Measurements from ENCODE around the gene HLA-DQB1.

HLA-DQB1 gene

DNA sequence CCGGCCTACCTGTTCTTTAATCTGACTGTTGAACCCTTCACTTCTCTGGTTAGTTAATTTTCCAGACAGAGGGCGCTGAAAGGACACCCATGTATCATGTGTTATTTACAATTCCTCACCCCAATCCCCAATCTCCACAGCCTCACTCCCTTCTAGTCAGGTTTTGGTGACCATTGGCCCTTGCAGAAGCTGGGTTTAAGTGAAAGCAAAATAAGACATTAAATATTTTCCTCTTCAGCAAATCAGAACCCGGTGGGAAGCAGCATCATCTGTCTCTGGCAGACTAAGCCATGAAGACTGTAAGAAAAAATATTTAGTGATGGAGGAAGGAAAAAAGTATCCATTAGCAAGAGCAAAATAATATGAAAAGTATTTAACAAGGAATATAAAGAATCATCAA lies 38.6 kb downstream of the HLA-DQB1 start:
- H3K36me3 ChIP-seq (ENCODE audit: control insufficient read depth, insufficient read depth, low read length) = no peaks in the 10 kb centered on the region
- no peaks in the 10 kb centered on the region for H3K4me1 ChIP-seq (ENCODE audit: control insufficient read depth, insufficient read depth, low read length)
- WGBS, 2 experiments = 61 to 76% methylated on average over 2 to 3 of the region's 3 CpGs
- H3K9me3 ChIP-seq (ENCODE audit: control insufficient read depth, low read length) = no peaks in the 10 kb centered on the region
- no peak overlapping the region for H3K4me3 ChIP-seq (ENCODE audit: insufficient read depth, low read depth, low read length)
- no peak overlapping the region for H3K27ac ChIP-seq (ENCODE audit: insufficient read depth, low read depth, low read length, poor library complexity, severe bottlenecking)
- H3K27me3 ChIP-seq (ENCODE audit: control insufficient read depth, insufficient read depth, low read length, poor library complexity, severe bottlenecking) = no peaks in the 10 kb centered on the region

- Histone ChIP-seq H3K27me3 (ENCODE audit: control insufficient read depth, insufficient read depth, low read length, poor library complexity, severe bottlenecking) (no peaks in the 10 kb centered on the region), H3K36me3 (ENCODE audit: control insufficient read depth, insufficient read depth, low read length) (no peaks in the 10 kb centered on the region)
- WGBS, 2 experiments = 70 to 75% methylated on average over 3 of the region's 3 CpGs
These were observed 39.2 kb downstream of the HLA-DQB1 start for GRCh38 chr6:32627249-32627648.

DNA sequence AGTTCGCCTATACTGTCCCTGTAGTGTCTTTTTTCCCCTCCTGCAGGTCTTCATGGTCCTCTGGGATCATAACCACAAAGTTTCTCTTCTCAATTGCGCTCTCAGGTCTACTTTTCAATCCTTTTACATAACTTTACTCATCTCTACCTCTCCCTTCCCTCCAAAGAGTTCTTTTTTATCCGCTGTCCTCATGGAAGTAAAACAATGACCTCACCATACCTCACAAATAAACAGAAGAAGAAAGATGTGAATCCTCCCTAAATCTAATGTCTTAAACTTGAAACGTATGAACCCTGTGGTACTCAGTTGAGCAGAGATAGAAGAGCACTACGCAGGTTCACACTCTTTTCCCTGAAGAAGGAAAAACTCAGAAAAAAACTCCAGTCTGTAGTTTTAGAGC lies 41.3 kb downstream of the HLA-DQB1 start:
- Histone ChIP-seq H3K4me3 (ENCODE audit: insufficient read depth, low read depth, low read length) (no peak overlapping the region), H3K36me3 (ENCODE audit: control insufficient read depth, insufficient read depth, low read length) (no peaks in the 10 kb centered on the region), H3K27me3 (ENCODE audit: control insufficient read depth, insufficient read depth, low read length, poor library complexity, severe bottlenecking) (no peaks in the 10 kb centered on the region), H3K27ac (ENCODE audit: insufficient read depth, low read depth, low read length, poor library complexity, severe bottlenecking) (no peak overlapping the region), H3K4me1 (ENCODE audit: control insufficient read depth, insufficient read depth, low read length) (no peaks in the 10 kb centered on the region), H3K9me3 (ENCODE audit: control insufficient read depth, low read length) (no peaks in the 10 kb centered on the region)
- WGBS, 2 experiments = 60 to 67% methylated on average over 5 of the region's 5 CpGs

More at GRCh38 chr6:32627249-32627648, 39.2 kb downstream of the HLA-DQB1 start:
- Histone ChIP-seq H3K27ac (ENCODE audit: insufficient read depth, low read depth, low read length, poor library complexity, severe bottlenecking) (no peak overlapping the region), H3K9me3 (ENCODE audit: control insufficient read depth, low read length) (no peaks in the 10 kb centered on the region), H3K4me3 (ENCODE audit: insufficient read depth, low read depth, low read length) (no peak overlapping the region), H3K4me1 (ENCODE audit: control insufficient read depth, insufficient read depth, low read length) (no peaks in the 10 kb centered on the region)

- no peak overlapping the region for H3K4me3 ChIP-seq (ENCODE audit: insufficient read depth, low read depth, low read length)
- no peaks in the 10 kb centered on the region for H3K27me3 ChIP-seq (ENCODE audit: control insufficient read depth, insufficient read depth, low read length, poor library complexity, severe bottlenecking)
- no peak overlapping the region for H3K27ac ChIP-seq (ENCODE audit: insufficient read depth, low read depth, low read length, poor library complexity, severe bottlenecking)
- no CpG with 5 or more reads among the region's 3 CpGs for WGBS, 2 experiments
- no peaks in the 10 kb centered on the region for H3K9me3 ChIP-seq (ENCODE audit: control insufficient read depth, low read length)
- no peaks in the 10 kb centered on the region for H3K36me3 ChIP-seq (ENCODE audit: control insufficient read depth, insufficient read depth, low read length)
- H3K4me1 ChIP-seq (ENCODE audit: control insufficient read depth, insufficient read depth, low read length) = no peaks in the 10 kb centered on the region
These were observed 41.9 kb downstream of the HLA-DQB1 start for GRCh38 chr6:32624565-32624964.

DNA sequence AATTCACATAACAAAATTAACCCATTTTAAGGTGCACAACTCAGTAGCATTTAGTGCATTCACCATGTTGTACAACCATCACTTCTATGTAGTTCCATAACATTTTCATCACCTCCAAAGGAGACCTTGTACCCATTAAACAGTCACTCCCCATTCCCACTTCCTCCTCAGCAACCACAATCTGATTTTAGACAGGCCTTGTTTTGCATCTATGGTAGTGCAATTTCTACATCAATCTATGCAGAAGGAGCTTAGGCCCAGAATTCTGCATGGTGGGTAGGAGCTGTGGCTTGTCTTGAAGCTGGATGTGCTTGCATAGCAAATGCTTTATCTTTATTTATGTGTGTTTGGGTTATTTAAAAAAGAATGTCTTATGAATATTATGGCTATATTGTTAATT lies 42.8 kb downstream of the HLA-DQB1 start:
- no peak overlapping the region for H3K27ac ChIP-seq (ENCODE audit: insufficient read depth, low read depth, low read length, poor library complexity, severe bottlenecking)
- no peak overlapping the region for H3K4me3 ChIP-seq (ENCODE audit: insufficient read depth, low read depth, low read length)
- no peaks in the 10 kb centered on the region for H3K9me3 ChIP-seq (ENCODE audit: control insufficient read depth, low read length)
- H3K36me3 ChIP-seq (ENCODE audit: control insufficient read depth, insufficient read depth, low read length) = no peaks in the 10 kb centered on the region
- H3K4me1 ChIP-seq (ENCODE audit: control insufficient read depth, insufficient read depth, low read length) = no peaks in the 10 kb centered on the region
- no peaks in the 10 kb centered on the region for H3K27me3 ChIP-seq (ENCODE audit: control insufficient read depth, insufficient read depth, low read length, poor library complexity, severe bottlenecking)

DNA sequence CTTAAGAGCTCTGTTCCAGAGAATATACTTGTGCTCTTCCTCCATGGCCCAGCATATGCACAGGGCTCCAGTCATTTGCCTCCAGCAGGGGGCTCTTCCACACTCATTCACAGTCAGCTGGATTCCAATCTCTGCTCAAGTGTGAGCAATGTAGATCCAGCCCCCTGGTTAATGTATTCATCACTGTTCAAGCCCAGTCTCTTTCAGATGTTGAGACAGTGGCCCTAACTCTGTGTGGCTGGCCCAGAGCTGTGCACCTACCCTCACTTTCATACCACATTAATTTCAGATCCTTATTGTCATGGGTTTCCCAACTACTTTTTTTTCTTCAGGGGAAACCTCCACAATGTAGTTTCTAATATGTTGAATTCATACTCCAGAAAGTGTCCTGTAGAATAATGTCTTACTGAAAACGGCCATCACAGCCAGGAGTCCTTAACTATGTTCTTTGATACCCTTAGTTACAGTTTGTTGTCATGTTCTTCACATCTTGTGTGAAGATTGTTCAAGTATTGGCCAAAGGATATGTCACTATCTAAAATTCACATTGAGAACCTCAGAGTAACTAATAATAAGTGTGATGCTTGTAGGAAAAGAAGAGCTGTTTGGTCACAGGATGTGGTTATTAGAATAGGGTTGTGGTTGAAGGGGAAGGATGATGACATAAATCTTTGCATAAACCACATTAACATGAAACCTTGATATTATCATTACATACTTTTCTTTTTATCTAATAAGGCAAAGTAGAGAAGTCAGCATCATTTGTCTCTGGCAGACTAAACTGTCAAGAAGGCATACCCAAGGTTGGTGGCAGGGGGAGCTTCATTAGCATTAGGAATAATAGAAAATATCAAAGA lies 43.7 kb downstream of the HLA-DQB1 start:
- Histone ChIP-seq H3K4me1 (ENCODE audit: control insufficient read depth, insufficient read depth, low read length) (no peaks in the 10 kb centered on the region), H3K27me3 (ENCODE audit: control insufficient read depth, insufficient read depth, low read length, poor library complexity, severe bottlenecking) (no peaks in the 10 kb centered on the region), H3K36me3 (ENCODE audit: control insufficient read depth, insufficient read depth, low read length) (no peaks in the 10 kb centered on the region), H3K27ac (ENCODE audit: insufficient read depth, low read depth, low read length, poor library complexity, severe bottlenecking) (no peak overlapping the region), H3K4me3 (ENCODE audit: insufficient read depth, low read depth, low read length) (no peak overlapping the region), H3K9me3 (ENCODE audit: control insufficient read depth, low read length) (no peaks in the 10 kb centered on the region)
- 50 to 89% methylated on average over 1 of the region's 1 CpG for WGBS, 2 experiments

DNA sequence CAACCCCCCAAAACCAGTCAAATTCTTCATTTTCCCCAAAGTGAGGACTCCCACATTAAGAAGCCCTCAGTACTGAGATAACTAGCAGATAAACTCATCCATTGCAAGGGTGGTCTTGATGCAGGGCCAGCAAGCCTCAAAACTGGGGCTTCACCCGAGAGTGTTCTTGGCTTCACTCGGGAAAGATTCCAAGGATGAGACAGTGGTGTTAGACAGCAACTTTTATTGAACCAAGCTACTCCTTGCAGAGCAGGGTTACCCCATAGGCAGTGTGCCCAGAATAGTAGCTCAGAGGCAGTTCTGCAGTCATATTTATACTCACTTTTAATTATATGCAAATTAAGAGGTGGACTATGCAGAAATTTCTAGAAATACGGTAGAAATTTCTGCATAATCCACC lies 45.1 kb downstream of the HLA-DQB1 start:
- no peak overlapping the region for H3K4me3 ChIP-seq (ENCODE audit: insufficient read depth, low read depth, low read length)
- no peaks in the 10 kb centered on the region for H3K36me3 ChIP-seq (ENCODE audit: control insufficient read depth, insufficient read depth, low read length)
- H3K27ac ChIP-seq (ENCODE audit: insufficient read depth, low read depth, low read length, poor library complexity, severe bottlenecking) = no peak overlapping the region
- H3K9me3 ChIP-seq (ENCODE audit: control insufficient read depth, low read length) = no peaks in the 10 kb centered on the region
- H3K4me1 ChIP-seq (ENCODE audit: control insufficient read depth, insufficient read depth, low read length) = no peaks in the 10 kb centered on the region
- WGBS, 2 experiments = 56% methylated on average over 2 to 3 of the region's 3 CpGs
- H3K27me3 ChIP-seq (ENCODE audit: control insufficient read depth, insufficient read depth, low read length, poor library complexity, severe bottlenecking) = no peaks in the 10 kb centered on the region

DNA sequence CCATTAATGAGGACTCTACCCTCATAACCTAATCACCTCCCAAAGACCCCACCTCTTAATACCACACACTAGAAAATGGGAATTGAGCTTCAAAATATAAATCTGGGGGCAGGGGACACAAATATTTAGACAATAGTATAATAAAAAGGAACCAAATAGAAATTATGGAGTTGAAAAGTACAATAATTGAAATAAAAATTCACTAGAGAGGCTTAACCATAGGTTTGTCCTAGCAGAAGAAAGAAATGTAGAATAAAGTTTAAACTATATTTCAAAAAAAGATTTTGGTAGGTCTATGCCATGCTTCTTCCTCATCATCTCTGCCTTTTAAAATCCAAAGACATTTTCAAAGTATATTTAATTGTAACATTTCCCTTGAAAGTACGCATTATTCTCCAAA lies 48.7 kb downstream of the HLA-DQB1 start:
- Histone ChIP-seq H3K4me3 (ENCODE audit: insufficient read depth, low read depth, low read length) (no peak overlapping the region), H3K36me3 (ENCODE audit: control insufficient read depth, insufficient read depth, low read length) (no peaks in the 10 kb centered on the region), H3K4me1 (ENCODE audit: control insufficient read depth, insufficient read depth, low read length) (no peaks in the 10 kb centered on the region), H3K9me3 (ENCODE audit: control insufficient read depth, low read length) (no peaks in the 10 kb centered on the region), H3K27ac (ENCODE audit: insufficient read depth, low read depth, low read length, poor library complexity, severe bottlenecking) (no peak overlapping the region), H3K27me3 (ENCODE audit: control insufficient read depth, insufficient read depth, low read length, poor library complexity, severe bottlenecking) (no peaks in the 10 kb centered on the region)
- WGBS, 2 experiments = 79% methylated on average over 1 of the region's 1 CpG; no CpG with 5 or more reads in 1 of the 2 experiments

DNA sequence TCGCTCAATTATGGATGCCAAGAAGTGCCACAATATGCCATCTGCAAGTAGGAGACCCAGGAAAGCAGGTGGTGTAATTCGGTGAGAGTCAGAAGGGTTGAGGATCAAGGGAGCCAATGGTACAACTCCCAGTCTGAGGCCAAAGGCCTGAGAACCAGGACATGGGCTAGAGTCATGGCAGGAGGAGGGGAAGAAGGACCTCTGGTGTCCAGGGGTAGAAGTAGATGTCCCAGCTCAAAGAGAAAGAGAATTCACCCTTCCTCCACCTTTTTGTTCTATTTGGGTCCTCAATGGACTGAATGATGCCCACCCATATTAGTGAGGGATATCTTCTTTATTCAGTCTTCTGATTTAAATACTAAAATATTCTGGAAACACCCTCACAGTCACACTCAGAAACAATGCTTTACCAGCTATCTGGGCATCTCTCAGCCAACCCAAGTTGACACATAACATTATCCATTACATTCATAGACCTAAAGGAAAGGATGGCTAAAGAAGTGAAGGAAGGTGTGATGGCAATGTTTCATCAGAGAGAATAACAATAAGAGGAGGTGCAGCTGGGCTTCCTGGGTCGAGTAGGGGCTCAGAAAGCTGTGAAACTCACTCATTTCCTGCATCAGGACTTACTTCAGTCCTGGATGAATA lies 50.4 kb downstream of the HLA-DQB1 start:
- no peaks in the 10 kb centered on the region for H3K9me3 ChIP-seq (ENCODE audit: control insufficient read depth, low read length)
- H3K27ac ChIP-seq (ENCODE audit: insufficient read depth, low read depth, low read length, poor library complexity, severe bottlenecking) = no peak overlapping the region
- H3K27me3 ChIP-seq (ENCODE audit: control insufficient read depth, insufficient read depth, low read length, poor library complexity, severe bottlenecking) = no peaks in the 10 kb centered on the region
- WGBS, 2 experiments = 58 to 68% methylated on average over 3 of the region's 3 CpGs
- H3K4me3 ChIP-seq (ENCODE audit: insufficient read depth, low read depth, low read length) = no peak overlapping the region
- no peaks in the 10 kb centered on the region for H3K4me1 ChIP-seq (ENCODE audit: control insufficient read depth, insufficient read depth, low read length)
- no peaks in the 10 kb centered on the region for H3K36me3 ChIP-seq (ENCODE audit: control insufficient read depth, insufficient read depth, low read length)

- WGBS, 2 experiments = 33 to 50% methylated on average over 1 of the region's 1 CpG
- no peak overlapping the region for H3K27ac ChIP-seq (ENCODE audit: insufficient read depth, low read depth, low read length, poor library complexity, severe bottlenecking)
These were observed 51.9 kb downstream of the HLA-DQB1 start for GRCh38 chr6:32614366-32615081.

More at GRCh38 chr6:32614366-32615081, 51.9 kb downstream of the HLA-DQB1 start:
- Histone ChIP-seq H3K4me1 (ENCODE audit: control insufficient read depth, insufficient read depth, low read length) (no peaks in the 10 kb centered on the region), H3K9me3 (ENCODE audit: control insufficient read depth, low read length) (no peaks in the 10 kb centered on the region), H3K36me3 (ENCODE audit: control insufficient read depth, insufficient read depth, low read length) (no peaks in the 10 kb centered on the region), H3K27me3 (ENCODE audit: control insufficient read depth, insufficient read depth, low read length, poor library complexity, severe bottlenecking) (no peaks in the 10 kb centered on the region), H3K4me3 (ENCODE audit: insufficient read depth, low read depth, low read length) (no peak overlapping the region)
